Nephron (organoid): ENCODE results near the gene SLC51B.
"Not testable (repeated sequence)": the region's sequence is repeated elsewhere in the genome, so short reads cannot be mapped to it uniquely, and the experiment has no call there.

Source experiments
- H3K27ac Mint-ChIP-seq, 3 experiments: 2 replicates each; pipeline ENCODE4 v1.8.0; 2020; ENCODE audit warnings: mixed read lengths in 3 of 3, mild to moderate bottlenecking in 2 of 3, moderate library complexity in 1 of 3
- H3K27me3 Mint-ChIP-seq: 2 replicates; pipeline ENCODE4 v1.8.0; 2021; ENCODE audit warnings: low read depth, mild to moderate bottlenecking, moderate library complexity, mixed read lengths
- H3K36me3 Mint-ChIP-seq: 2 replicates; pipeline ENCODE4 v1.8.0; 2020; ENCODE audit warnings: low read depth, mixed read lengths
- H3K4me1 Mint-ChIP-seq: 2 replicates; pipeline ENCODE4 v1.8.0; 2020; ENCODE audit warnings: mixed read lengths
- H3K4me3 Mint-ChIP-seq, 3 experiments: 2 replicates each; pipeline ENCODE4 v1.8.0; 2020; ENCODE audit warnings: mild to moderate bottlenecking in 3 of 3, mixed read lengths in 3 of 3, moderate library complexity in 2 of 3
- H3K9me3 Mint-ChIP-seq: 2 replicates; pipeline ENCODE4 v1.8.0; 2020; ENCODE audit warnings: mixed read lengths
- CTCF ChIP-seq, 3 experiments: fragments of 200-600 bp; sonication (generic); IDR thresholded peaks; one replicate each; pipeline ENCODE4 v1.5.0; 2021; ENCODE audit warnings: antibody characterized with exemption in 3 of 3; ENCODE audit not compliant: unreplicated experiment in 3 of 3

SLC51B gene

GRCh38 chr15:65071381-65071811, 26.2 kb downstream of the SLC51B start:
- Mint-ChIP-seq H3K27ac (peak overlapping the region; percentile 89 to 99 (median 99)), H3K4me1 (peaks cover 63% of the 10 kb centered on the region), H3K27me3 (peaks cover 14% of the 10 kb centered on the region), H3K9me3 (no peaks in the 10 kb centered on the region), H3K36me3 (no peaks in the 10 kb centered on the region), H3K4me3 (peak overlapping the region in 2 of 3 experiments; percentile 43 to 52)
- no peak for TF ChIP-seq CTCF (IDR thresholded peaks at IDR 0.05; ENCODE audit: unreplicated experiment in 3 of 3)

GRCh38 chr15:65072027-65072426, 26.8 kb downstream of the SLC51B start:
- peaks cover 62% of the 10 kb centered on the region for H3K4me1 Mint-ChIP-seq
- H3K27ac Mint-ChIP-seq, result peak overlapping the region; percentile 89 to 99 (median 99)
- H3K36me3 Mint-ChIP-seq, result no peaks in the 10 kb centered on the region
- TF ChIP-seq CTCF (IDR thresholded peaks at IDR 0.05; ENCODE audit: unreplicated experiment in 3 of 3), result no peak
- H3K9me3 Mint-ChIP-seq, result no peaks in the 10 kb centered on the region
- H3K27me3 Mint-ChIP-seq, result peaks cover 13% of the 10 kb centered on the region
- H3K4me3 Mint-ChIP-seq, result peak overlapping the region in 2 of 3 experiments; percentile 60 to 61

GRCh38 chr15:65072617-65073016, 27.4 kb downstream of the SLC51B start:
- peak overlapping the region; percentile 89 to 99 (median 99) for H3K27ac Mint-ChIP-seq
- no peaks in the 10 kb centered on the region for H3K36me3 Mint-ChIP-seq
- H3K4me3 Mint-ChIP-seq, result no peak overlapping the region
- H3K27me3 Mint-ChIP-seq, result peaks cover 10% of the 10 kb centered on the region
- TF ChIP-seq CTCF (IDR thresholded peaks at IDR 0.05; ENCODE audit: unreplicated experiment in 3 of 3), result no peak
- H3K9me3 Mint-ChIP-seq, result no peaks in the 10 kb centered on the region
- peaks cover 58% of the 10 kb centered on the region for H3K4me1 Mint-ChIP-seq

- H3K27ac Mint-ChIP-seq, H3K4me3 Mint-ChIP-seq, H3K9me3 Mint-ChIP-seq, H3K36me3 Mint-ChIP-seq, H3K27me3 Mint-ChIP-seq: not testable (repeated sequence)
- H3K4me1 Mint-ChIP-seq, result peaks cover 56% of the 10 kb centered on the region
Measured at GRCh38 chr15:65074946-65075345, 29.8 kb downstream of the SLC51B start.

- Mint-ChIP-seq H3K4me1 (peaks cover 49% of the 10 kb centered on the region), H3K27ac (peak overlapping the region; percentile 73 to 89 (median 77))
- not testable (repeated sequence) for H3K9me3 Mint-ChIP-seq, H3K27me3 Mint-ChIP-seq, H3K36me3 Mint-ChIP-seq, H3K4me3 Mint-ChIP-seq
Measured at GRCh38 chr15:65075607-65076395, 30.6 kb downstream of the SLC51B start.

GRCh38 chr15:65076486-65077290, 31.5 kb downstream of the SLC51B start, which contains the start of gene KBTBD13:
TSS of gene KBTBD13 (plus strand) at chr15:65076746. CDS start at chr15:65076816, 70 bp downstream.
- Mint-ChIP-seq H3K4me1 (peaks cover 49% of the 10 kb centered on the region), H3K36me3 (no peaks in the 10 kb centered on the region), H3K9me3 (no peaks in the 10 kb centered on the region), H3K4me3 (no peak within 1 kb of the TSS), H3K27me3 (peaks cover 10% of the 10 kb centered on the region), H3K27ac (peak within 1 kb of the TSS; percentile 73 to 89 (median 84))
- TF ChIP-seq CTCF (IDR thresholded peaks at IDR 0.05; ENCODE audit: unreplicated experiment in 3 of 3), result no peak
